ENCODE data around the gene TAS2R19. TPM values are rescaled to one million over a fixed set of nuclear protein-coding genes. Genes with fewer than 3 reads are reported as not detected.

TAS2R19 gene, protein sequence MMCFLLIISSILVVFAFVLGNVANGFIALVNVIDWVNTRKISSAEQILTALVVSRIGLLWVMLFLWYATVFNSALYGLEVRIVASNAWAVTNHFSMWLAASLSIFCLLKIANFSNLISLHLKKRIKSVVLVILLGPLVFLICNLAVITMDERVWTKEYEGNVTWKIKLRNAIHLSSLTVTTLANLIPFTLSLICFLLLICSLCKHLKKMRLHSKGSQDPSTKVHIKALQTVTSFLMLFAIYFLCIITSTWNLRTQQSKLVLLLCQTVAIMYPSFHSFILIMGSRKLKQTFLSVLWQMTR
- total RNA-seq: 9.8 and 13.0 TPM in 2 replicates

DNA sequence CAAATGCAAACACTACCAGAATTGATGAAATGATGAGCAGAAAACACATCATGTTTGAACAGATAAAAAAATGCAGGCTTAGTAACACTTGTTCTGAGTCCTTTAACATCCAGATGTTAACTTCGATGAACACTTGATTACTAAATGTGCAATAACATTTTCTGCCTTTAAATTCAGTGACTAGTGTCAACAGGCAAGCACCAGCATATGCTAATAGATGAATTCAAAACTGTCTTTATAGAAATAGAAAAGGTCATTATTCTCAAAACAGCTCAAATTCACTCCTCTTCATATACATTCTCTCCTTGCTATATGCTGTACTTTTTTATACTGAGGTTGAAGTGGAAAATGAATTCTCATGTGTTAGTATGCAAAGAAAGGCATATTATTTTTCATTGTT is at the start of gene TAS2R19:
TSS of gene TAS2R19 (minus strand) at position 101 of the 400 bp plus-strand sequence. CDS start at position 52, 49 bp downstream.

DNA sequence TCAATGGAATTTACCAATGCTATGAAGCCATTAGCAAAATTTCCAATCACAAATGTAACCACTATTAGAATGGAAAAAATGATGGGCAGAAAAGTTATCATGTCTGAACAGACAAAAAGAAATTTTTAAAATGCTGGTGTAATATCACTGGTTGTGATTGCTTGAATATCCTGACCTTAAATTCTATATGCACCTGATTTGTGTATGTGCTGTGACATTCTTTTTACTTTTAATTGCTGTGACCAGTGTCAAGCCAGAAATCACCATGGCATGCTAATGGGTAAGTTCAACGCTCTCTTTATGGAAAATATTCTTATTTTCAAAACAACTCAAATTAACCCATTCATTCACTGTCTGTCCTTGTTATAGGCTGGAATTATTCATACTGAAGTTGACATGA is 39.8 kb upstream of the TAS2R19 start, which contains the start of gene TAS2R46:
TSS of gene TAS2R46 (minus strand) at position 101 of the 400 bp plus-strand sequence. CDS start at position 101, 0 bp downstream.

DNA sequence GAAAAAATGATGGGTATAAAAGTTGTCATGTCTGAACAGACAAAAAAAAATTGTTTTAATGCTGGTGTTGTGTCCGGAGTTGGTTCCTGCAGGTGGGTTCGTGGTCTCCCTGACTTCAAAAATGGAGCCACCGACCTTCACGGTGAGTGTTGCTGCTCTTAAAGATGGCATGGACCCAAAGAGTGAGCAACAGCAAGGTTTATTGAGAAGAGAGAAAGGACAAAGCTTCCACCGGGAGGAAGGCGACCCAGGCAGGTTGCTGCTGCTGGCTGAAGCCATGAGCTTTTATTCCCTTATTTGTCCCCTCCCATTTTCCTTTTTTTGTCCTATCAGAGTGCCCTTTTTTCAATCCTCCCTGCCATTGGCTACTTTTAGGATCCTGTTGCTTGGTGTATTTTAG is 8.9 kb upstream of the TAS2R19 start, which contains the start of gene TAS2R31:
TSS of gene TAS2R31 (minus strand) at position 101 of the 400 bp plus-strand sequence. CDS start at position 29, 72 bp downstream.

DNA sequence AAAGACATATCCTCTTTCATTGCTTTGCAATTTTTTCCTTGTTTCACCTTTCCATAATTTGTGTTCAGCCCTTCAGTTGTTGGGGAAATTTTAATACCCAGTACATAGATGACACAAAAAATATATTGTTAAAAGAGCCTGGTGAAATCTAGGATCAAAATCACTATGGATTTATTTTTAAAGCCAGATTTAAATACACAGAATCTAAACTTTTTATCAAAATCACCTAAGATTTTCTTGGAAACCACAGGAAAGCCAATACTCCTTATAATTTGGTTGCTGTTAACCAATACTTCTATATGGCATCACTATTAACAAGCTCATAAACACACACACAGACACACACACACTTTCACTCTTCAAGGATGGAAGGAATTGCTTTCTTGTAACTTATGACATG is 24.2 kb downstream of the TAS2R19 start, which contains the start of gene TAS2R20:
TSS of gene TAS2R20 (minus strand) at position 101 of the 400 bp plus-strand sequence. CDS start 429 bp downstream, outside the sequence.

DNA sequence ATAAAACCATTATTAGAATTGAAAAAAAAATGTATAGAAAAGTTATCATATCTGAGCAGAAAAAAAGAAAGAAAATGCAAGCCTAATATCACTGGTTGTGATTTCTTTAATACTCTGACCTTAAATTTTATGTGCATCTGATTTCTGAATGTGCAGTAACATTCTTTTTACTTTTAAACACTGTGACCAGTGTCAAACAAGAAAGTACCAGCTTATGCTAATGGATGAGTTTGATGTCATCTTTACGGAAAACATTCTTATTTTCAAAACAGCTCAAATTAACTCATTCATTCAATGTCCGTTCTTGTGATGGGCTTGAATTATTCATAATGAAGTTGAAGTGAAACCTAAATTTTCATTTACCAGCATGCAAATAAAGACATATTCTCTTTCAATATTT is 35.6 kb downstream of the TAS2R19 start, which contains the start of gene TAS2R50:
TSS of gene TAS2R50 (minus strand) at position 101 of the 400 bp plus-strand sequence. CDS start at position 49, 52 bp downstream.

Other genes starting within 250 kb of the TAS2R19 start
- 0.13 and 0.14 TPM in 2 replicates for gene TAS2R7, start 220.0 kb downstream of the TAS2R19 start, total RNA-seq
- gene TAS2R8, start 215.3 kb downstream of the TAS2R19 start, total RNA-seq: not detected in 2 replicates
- gene TAS2R9, start 212.5 kb downstream of the TAS2R19 start, total RNA-seq: 0.13 TPM in 1 of 2 replicates, not detected in the other
- gene TAS2R10, start 196.3 kb downstream of the TAS2R19 start, total RNA-seq: 1.1 TPM in 2 replicates
- gene PRR4, start 173.1 kb downstream of the TAS2R19 start, total RNA-seq: 1.9 and 2.3 TPM in 2 replicates
- 22.9 and 38.6 TPM in 2 replicates for gene PRH1, start 138.4 kb downstream of the TAS2R19 start, total RNA-seq
- gene TAS2R13, start 113.1 kb downstream of the TAS2R19 start, total RNA-seq: 2.9 and 5.2 TPM in 2 replicates
- gene PRH2, start 93.4 kb downstream of the TAS2R19 start, total RNA-seq: not detected in 2 replicates
- gene TAS2R14, start 83.4 kb downstream of the TAS2R19 start, total RNA-seq: 4.9 and 6.8 TPM in 2 replicates
- 6.0 and 6.9 TPM in 2 replicates for gene TAS2R50, start 35.7 kb downstream of the TAS2R19 start, total RNA-seq
- gene TAS2R20, start 24.3 kb downstream of the TAS2R19 start, total RNA-seq: 7.2 and 8.6 TPM in 2 replicates
- gene TAS2R31, start 8.8 kb upstream of the TAS2R19 start, total RNA-seq: 12.5 and 12.6 TPM in 2 replicates
- gene TAS2R46, start 39.7 kb upstream of the TAS2R19 start, total RNA-seq: 6.3 and 9.4 TPM in 2 replicates
- 10.2 TPM in 1 of 2 replicates, not detected in the other for gene TAS2R43, start 69.7 kb upstream of the TAS2R19 start, total RNA-seq
- gene TAS2R30, start 112.0 kb upstream of the TAS2R19 start, total RNA-seq: 14.9 and 15.2 TPM in 2 replicates
- gene SMIM10L1, start 148.6 kb upstream of the TAS2R19 start, total RNA-seq: 9.0 and 9.7 TPM in 2 replicates
- gene TAS2R42, start 164.3 kb upstream of the TAS2R19 start, total RNA-seq: not detected in 2 replicates
- not detected in 2 replicates for gene PRB3, start 247.1 kb upstream of the TAS2R19 start, total RNA-seq